ENCODE measurements around the gene HYAL2.

DNA sequence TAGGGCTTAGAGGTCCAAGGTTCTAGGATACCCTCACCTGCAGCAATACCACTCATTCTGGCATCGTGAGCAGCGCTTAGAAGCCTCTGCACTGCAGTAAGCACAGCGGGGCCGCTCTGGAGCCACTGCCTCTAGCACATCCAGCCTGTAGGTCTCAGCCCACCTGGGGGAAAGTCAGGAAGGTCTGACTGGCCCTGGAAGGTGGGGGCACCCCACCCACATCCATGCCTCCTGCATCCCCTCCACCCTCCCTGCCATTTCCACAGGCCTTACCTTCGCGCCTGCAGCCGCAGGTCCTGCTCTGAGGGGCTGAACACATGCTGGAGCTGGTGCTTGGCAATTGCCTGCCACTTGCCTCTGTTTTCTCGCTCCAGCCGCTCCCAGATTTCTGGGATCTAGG, 19.0 kb upstream of the HYAL2 start:
- TF ChIP-seq CTCF (IDR thresholded peaks at IDR 0.05; ENCODE audit: borderline replicate concordance, extremely low read depth, low read length, poor library complexity, severe bottlenecking) (no peak), EZH2 (IDR thresholded peaks at IDR 0.05; ENCODE audit: borderline replicate concordance, low read depth, low read length, severe bottlenecking) (no peak)
